ENCODE data around the gene ALPL.
A peak's percentile ranks its signal among the peaks of the same experiment; 100 is the strongest.

- TF ChIP-seq CTCF (IDR thresholded peaks at IDR 0.05) (no peak), POLR2A (IDR thresholded peaks at IDR 0.05) (peak in 1 of 2 donors; percentile 23)
These were observed 27.0 kb downstream of the ALPL start for GRCh38 chr1:21536218-21536617.
